ENCODE results near the gene AQP5.

The AQP5 gene

GRCh38 chr12:50006280-50006679, 44.6 kb downstream of the AQP5 start:
- DNase-seq (ENCODE audit: low read depth, low spot score): no peak
- no peak overlapping the region for H3K27ac ChIP-seq

GRCh38 chr12:50006754-50007442, 45.2 kb downstream of the AQP5 start:
- H3K27ac ChIP-seq: no peak overlapping the region
- no peak for DNase-seq (ENCODE audit: low read depth, low spot score)

- no peak for DNase-seq (ENCODE audit: low read depth, low spot score)
- no peak overlapping the region for H3K27ac ChIP-seq
Observed at GRCh38 chr12:50013361-50014147, 51.9 kb downstream of the AQP5 start.

GRCh38 chr12:50014342-50014741, 52.7 kb downstream of the AQP5 start:
- no peak overlapping the region for H3K27ac ChIP-seq
- no peak for DNase-seq (ENCODE audit: low read depth, low spot score)

Measured in epithelial cell of prostate (primary cell).